Stomach smooth muscle (tissue), 2 donors: ENCODE results near the gene CCDC60.

Experiments used
- H3K27ac ChIP-seq: one replicate; pipeline ENCODE4 v1.7.0; 2013; ENCODE audit warnings: mild to moderate bottlenecking, low read length, inconsistent platforms
- H3K27me3 ChIP-seq, 2 donors: one replicate each; pipeline ENCODE4 v1.7.0; 2013; ENCODE audit warnings: low read length in 2 of 2; ENCODE audit not compliant: insufficient read depth in 2 of 2, control insufficient read depth in 1 of 2
- H3K36me3 ChIP-seq, 2 donors: one replicate each; pipeline ENCODE4 v1.7.0; 2013; ENCODE audit warnings: low read length in 2 of 2; ENCODE audit not compliant: control insufficient read depth in 2 of 2, insufficient read depth in 2 of 2
- H3K4me1 ChIP-seq: one replicate; pipeline ENCODE4 v1.7.0; 2013; ENCODE audit warnings: low read length; ENCODE audit not compliant: control insufficient read depth, insufficient read depth
- H3K4me3 ChIP-seq, 2 donors: one replicate each; pipeline ENCODE4 v1.7.0; 2013; ENCODE audit warnings: low read length in 2 of 2
- H3K9ac ChIP-seq, 2 donors: one replicate each; pipeline ENCODE4 v1.7.0; 2013; ENCODE audit warnings: low read length in 2 of 2, mild to moderate bottlenecking in 1 of 2
- H3K9me3 ChIP-seq, 2 donors: one replicate each; pipeline ENCODE4 v1.7.0; 2013; ENCODE audit warnings: low read length in 2 of 2; ENCODE audit not compliant: control insufficient read depth in 2 of 2
- donor health status: healthy.
- donor health status: Pancreatic carcinoma.

The CCDC60 gene

DNA sequence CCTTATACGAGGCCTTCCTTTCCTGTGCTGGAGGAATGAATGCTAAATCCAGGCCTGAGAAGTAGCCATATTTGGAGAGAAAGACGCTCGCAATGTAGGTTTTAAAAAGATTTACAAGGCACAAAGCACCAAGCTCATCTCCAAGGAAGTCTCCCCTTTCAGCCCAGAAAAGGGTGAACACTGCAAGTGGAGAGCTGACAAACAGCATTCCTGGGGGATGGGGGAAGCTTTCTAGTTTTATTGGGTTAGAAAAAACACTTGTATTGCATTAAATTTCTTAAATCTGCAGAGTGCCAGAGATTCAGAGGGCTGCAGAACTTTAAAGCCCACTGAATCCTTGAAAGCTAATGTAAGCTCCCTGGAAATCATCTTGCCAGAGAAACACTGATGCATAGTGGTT, 34.6 kb downstream of the CCDC60 start:
- H3K9ac ChIP-seq: no peak overlapping the region
- no peaks in the 10 kb centered on the region for H3K36me3 ChIP-seq
- H3K9me3 ChIP-seq: no peaks in the 10 kb centered on the region
- H3K27ac ChIP-seq: no peak overlapping the region
- H3K4me3 ChIP-seq: no peak overlapping the region
- peaks cover 10% of the 10 kb centered on the region for H3K4me1 ChIP-seq
- H3K27me3 ChIP-seq: peaks cover 0 to 2% of the 10 kb centered on the region in 2 donors

DNA sequence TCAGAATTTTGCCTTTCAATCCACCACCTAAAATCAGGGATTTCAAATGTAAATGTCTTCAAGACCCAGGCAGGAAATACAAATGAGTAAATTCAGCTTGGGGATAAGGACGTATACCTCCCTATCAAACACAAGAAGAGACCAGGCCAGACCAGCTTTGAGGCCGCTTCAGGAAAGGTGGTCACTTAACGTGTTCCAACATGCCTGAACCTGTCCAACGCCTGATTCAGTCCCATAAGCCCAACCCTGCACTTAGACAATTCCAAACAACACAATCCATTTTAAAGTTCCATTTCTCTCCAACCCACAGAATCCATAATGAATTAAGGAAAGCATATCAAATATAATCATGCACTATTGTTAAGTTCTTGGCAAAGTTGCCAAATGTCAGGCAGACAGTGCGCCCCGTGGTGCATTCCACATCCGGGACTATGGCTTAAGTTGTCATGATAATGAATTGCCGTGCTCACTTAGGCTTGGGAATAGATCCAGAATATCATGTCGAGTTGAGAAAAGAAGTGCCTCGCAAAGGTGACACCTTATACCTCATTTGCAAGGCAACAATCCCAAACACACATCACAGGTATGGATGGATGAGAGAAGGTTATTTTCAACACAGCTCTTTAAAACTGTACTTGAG, 35.5 kb downstream of the CCDC60 start:
- Histone ChIP-seq H3K9me3 (no peaks in the 10 kb centered on the region), H3K27me3 (peaks cover 0 to 2% of the 10 kb centered on the region in 2 donors), H3K4me1 (peaks cover 10% of the 10 kb centered on the region), H3K9ac (no peak overlapping the region), H3K36me3 (no peaks in the 10 kb centered on the region), H3K27ac (no peak overlapping the region), H3K4me3 (no peak overlapping the region)

DNA sequence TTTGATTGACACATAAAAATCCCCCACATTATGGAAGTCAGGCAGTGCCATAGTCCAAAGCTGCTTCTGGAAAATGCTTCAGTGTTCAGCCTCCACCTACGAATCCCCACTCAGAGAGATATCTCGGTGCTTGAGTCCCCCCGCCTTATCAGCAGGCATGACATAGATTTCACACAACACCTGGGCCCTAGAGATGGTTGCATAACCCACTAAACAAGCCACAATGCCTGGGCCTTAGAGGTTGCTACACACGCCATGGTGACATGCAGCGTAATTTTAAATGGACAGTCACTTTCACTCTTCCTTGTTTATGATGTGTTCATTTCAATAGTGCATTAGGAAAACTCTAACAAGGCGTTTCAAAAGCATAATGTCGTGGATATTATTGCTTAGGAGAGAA, 38.0 kb downstream of the CCDC60 start:
- Histone ChIP-seq H3K9ac (no peak overlapping the region), H3K9me3 (no peaks in the 10 kb centered on the region), H3K27ac (no peak overlapping the region), H3K36me3 (no peaks in the 10 kb centered on the region), H3K27me3 (no peaks in the 10 kb centered on the region), H3K4me1 (peaks cover 10% of the 10 kb centered on the region), H3K4me3 (no peak overlapping the region)

DNA sequence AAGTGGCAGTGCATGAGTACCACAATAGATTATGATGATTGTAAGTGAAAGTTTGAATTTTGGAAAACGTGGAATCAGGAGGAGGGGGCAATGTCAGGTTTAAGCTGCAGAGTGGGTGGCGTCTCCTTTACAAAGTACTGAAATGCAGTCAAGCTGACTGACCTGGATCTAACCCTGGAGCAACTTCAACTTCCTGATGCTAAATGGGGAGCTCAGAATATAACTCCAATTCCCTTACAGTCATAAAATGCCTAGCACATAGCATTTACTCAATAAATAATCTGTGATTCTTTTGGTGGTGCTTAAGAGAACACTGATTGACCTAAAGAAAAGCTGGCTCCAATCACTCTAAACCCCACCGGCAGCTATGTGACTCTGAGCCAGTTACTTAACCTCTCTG, 38.5 kb downstream of the CCDC60 start:
- no peak overlapping the region for H3K4me3 ChIP-seq
- H3K4me1 ChIP-seq: peaks cover 10% of the 10 kb centered on the region
- no peak overlapping the region for H3K9ac ChIP-seq
- H3K9me3 ChIP-seq: no peaks in the 10 kb centered on the region
- H3K27ac ChIP-seq: no peak overlapping the region
- H3K36me3 ChIP-seq: no peaks in the 10 kb centered on the region
- H3K27me3 ChIP-seq: no peaks in the 10 kb centered on the region

DNA sequence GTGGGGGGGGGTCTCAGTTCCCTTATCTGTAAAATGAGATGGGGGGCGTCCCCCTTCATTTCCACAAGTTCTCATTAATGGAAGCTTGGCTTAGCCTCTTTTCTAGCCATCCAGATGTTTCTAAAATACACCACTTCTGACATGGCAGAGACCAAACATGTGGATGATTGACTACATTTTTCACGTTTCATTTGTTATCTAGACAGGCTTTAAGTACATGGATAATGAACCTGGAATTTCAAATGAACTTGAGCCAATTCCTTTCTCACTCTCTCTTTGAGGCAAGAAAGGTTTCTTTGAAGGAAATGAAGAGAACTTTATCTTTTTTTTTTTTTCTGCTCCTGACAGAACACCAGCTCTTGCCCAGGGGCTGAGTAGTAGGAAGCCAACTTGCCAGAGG, 39.1 kb downstream of the CCDC60 start:
- Histone ChIP-seq H3K9ac (no peak overlapping the region), H3K27ac (no peak overlapping the region), H3K4me3 (no peak overlapping the region), H3K36me3 (no peaks in the 10 kb centered on the region), H3K27me3 (no peaks in the 10 kb centered on the region), H3K4me1 (peaks cover 11% of the 10 kb centered on the region), H3K9me3 (no peaks in the 10 kb centered on the region)

DNA sequence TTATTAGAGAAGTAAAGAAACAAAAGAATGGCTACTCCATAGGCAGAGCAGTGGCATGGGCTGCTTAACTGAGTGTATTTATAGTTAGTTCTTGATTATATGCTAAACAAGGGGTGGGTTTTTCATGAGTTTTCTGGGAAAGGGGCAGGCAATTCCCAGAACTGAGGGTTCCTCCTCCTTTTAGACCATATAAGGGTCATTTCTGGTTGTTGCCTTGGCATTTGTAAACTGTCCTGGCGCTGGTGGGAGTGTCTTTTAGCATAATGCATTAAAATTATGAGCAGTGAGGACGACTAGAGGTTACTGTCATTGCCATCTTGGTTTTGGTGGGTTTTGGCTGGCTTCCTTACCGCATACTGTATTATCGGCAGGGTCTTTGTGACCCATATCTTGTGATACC, 40.1 kb downstream of the CCDC60 start:
- H3K4me3 ChIP-seq: no peak overlapping the region
- H3K27me3 ChIP-seq: no peaks in the 10 kb centered on the region
- H3K9ac ChIP-seq: no peak overlapping the region
- no peak overlapping the region for H3K27ac ChIP-seq
- H3K9me3 ChIP-seq: no peaks in the 10 kb centered on the region
- peaks cover 13% of the 10 kb centered on the region for H3K4me1 ChIP-seq
- H3K36me3 ChIP-seq: no peaks in the 10 kb centered on the region

DNA sequence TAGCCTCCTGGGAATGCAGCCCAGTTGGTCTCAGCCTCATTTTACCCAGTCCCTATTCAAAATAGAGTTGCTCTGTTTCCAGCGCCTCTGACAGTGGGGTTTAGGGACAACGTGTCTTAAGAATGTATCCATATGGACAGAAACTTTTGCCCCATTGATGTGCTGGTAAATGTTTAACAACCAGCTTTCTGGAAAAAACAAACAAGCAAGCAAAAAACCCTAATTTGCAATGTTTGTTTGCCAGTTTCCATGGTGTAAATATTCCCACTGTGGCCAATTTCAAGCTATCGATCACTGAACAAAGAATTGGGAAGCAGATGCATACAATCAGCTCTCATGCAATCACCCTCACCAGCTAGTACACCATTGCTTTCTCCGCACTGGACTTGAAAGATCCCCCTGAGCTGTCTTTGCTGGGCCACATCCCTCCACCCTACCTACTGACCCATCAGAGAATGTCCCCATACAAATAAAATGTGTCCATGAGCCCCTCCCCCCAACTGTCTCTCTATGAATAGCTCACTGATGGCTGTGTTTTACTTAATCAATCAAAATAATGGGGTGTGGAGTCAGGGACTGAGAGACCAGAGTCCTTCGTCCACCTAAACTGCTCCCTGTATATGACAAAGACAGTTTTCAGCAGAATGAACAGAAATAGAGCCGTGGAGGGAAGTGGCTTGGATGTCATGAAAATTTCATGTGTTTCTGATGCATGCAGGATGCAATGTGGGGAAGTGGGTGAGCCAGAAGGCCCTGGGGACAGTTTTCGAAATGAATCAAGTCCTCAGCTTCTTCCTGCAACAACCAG, 40.8 kb downstream of the CCDC60 start:
- H3K9me3 ChIP-seq: peaks cover 0 to 3% of the 10 kb centered on the region in 2 donors
- H3K27me3 ChIP-seq: no peaks in the 10 kb centered on the region
- no peak overlapping the region for H3K27ac ChIP-seq
- peaks cover 9% of the 10 kb centered on the region for H3K4me1 ChIP-seq
- H3K9ac ChIP-seq: no peak overlapping the region
- no peaks in the 10 kb centered on the region for H3K36me3 ChIP-seq
- H3K4me3 ChIP-seq: no peak overlapping the region

DNA sequence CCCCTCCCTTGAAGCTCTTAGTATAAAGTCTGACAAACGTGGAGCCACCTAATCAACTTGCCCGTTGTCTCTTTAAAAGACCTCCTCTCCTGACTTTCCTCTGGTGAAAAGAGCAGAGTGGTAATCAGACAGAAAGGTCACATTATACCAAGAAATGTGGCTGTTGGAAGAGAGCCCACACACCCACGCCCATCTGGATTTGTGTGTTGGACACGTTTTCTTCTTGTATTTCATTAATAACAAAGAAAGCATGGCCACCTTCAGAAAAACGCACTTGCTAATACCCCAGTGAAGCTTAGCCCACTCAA, 41.3 kb downstream of the CCDC60 start:
- Histone ChIP-seq H3K27me3 (no peaks in the 10 kb centered on the region), H3K36me3 (no peaks in the 10 kb centered on the region), H3K9me3 (peaks cover 0 to 4% of the 10 kb centered on the region in 2 donors), H3K27ac (no peak overlapping the region), H3K9ac (no peak overlapping the region), H3K4me3 (no peak overlapping the region), H3K4me1 (peaks cover 8% of the 10 kb centered on the region)

DNA sequence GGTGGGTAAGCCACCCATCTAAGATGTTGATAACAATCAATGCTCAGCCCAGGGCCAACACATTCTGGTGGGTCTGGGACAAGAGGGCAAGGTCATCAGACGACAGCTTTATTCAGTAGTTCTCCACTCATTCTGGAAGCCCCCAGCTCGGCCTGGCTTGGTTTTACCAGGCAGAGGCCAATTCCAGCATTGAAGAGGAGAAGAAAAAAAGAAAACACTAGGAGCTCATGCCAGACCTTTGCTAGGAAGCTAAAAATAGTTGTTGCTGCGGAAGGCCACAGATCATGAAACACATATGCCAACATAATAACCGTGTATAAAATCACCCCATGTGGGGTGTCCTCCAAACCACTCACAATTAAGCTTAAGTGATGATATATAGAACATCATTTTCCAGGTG, 44.4 kb downstream of the CCDC60 start:
- Histone ChIP-seq H3K9ac (no peak overlapping the region), H3K4me1 (peaks cover 3% of the 10 kb centered on the region), H3K36me3 (no peaks in the 10 kb centered on the region), H3K9me3 (peaks cover 0 to 4% of the 10 kb centered on the region in 2 donors), H3K27me3 (no peaks in the 10 kb centered on the region), H3K4me3 (no peak overlapping the region), H3K27ac (no peak overlapping the region)

DNA sequence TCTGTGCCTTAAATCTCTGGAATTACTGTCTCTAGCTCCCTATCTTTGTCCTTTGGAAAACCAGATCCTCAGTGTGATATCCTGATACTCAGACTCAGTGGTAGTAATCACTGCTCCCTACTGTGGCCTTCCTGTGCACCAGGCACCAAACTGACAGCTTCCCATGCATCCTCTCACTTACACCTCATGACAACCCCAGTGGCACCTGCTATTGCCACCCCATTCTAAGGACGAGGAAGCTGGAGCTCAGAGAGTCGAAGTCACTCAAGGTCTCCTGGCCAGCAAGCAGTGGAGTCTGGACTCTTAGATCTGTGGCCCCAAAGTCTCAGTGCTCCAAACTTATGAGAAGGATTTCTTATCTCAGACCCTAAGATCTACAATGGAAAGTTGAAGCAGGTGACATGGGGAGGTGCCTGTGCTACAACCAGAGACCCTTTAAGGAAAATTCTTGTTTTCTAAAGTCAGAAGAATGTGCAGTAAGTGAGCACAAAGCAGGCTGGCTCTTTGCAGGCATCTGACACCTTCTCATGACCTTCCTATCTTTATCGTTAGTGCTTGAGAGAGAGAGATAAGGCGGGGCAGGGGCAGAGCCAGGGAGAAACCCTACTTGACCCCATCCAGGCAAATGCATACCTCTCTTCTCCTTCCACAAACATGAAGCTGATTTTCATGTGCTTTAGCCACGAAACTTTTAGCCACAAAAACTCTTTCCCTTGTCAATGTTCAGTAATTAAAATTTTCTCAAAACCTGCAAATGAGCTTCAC, 47.1 kb downstream of the CCDC60 start:
- H3K27ac ChIP-seq: no peak overlapping the region
- peaks cover 3 to 4% of the 10 kb centered on the region in 2 donors for H3K9me3 ChIP-seq
- no peak overlapping the region for H3K4me3 ChIP-seq
- H3K27me3 ChIP-seq: no peaks in the 10 kb centered on the region
- no peak overlapping the region for H3K9ac ChIP-seq
- H3K36me3 ChIP-seq: no peaks in the 10 kb centered on the region
- H3K4me1 ChIP-seq: peaks cover 3% of the 10 kb centered on the region
